CD14-positive monocyte (primary cell): ENCODE measurements around the gene SLCO1B1. TPM values are rescaled to one million over a fixed set of nuclear protein-coding genes. Genes with fewer than 3 reads are reported as not detected.

ENCODE experiments used
- DNase-seq, 3 donors: peaks; one replicate each; pipeline ENCODE4 v3.0.0-alpha.2; 2011 to 2022
- H2AFZ ChIP-seq: 2 replicates; pipeline ENCODE4 v1.6.0; 2012; ENCODE audit warnings: mild to moderate bottlenecking, low read depth, low read length, inconsistent platforms; ENCODE audit not compliant: insufficient read depth, poor library complexity, severe bottlenecking
- H3K27ac ChIP-seq, 2 donors: 1 replicate in 1 of 2; 2 replicates in 1 of 2; pipeline ENCODE4 v1.5.1; 2012 to 2013; ENCODE audit warnings: low read length in 2 of 2, control low read depth in 1 of 2, inconsistent platforms in 1 of 2, low read depth in 1 of 2, mild to moderate bottlenecking in 1 of 2
- H3K27me3 ChIP-seq, 2 donors: one replicate each; pipeline versions ENCODE4 v1.6.0 to v1.6.1; 2011 to 2013; ENCODE audit warnings: low read length in 2 of 2; ENCODE audit not compliant: control insufficient read depth in 2 of 2, insufficient read depth in 2 of 2
- H3K36me3 ChIP-seq, 2 donors: replicated peaks in 1 of 2; 1 replicate in 1 of 2; 2 replicates in 1 of 2; pipeline versions ENCODE4 v1.5.1 to v1.6.1; 2012 to 2013; ENCODE audit warnings: low read length in 2 of 2, control low read depth in 1 of 2, inconsistent platforms in 1 of 2, mild to moderate bottlenecking in 1 of 2; ENCODE audit not compliant: insufficient read depth in 2 of 2, control insufficient read depth in 1 of 2
- H3K4me1 ChIP-seq, 2 donors: 1 replicate in 1 of 2; 2 replicates in 1 of 2; pipeline versions ENCODE4 v1.5.1 to v1.6.1; 2012 to 2013; ENCODE audit warnings: low read length in 2 of 2, control low read depth in 1 of 2, inconsistent platforms in 1 of 2, mild to moderate bottlenecking in 1 of 2, moderate library complexity in 1 of 2; ENCODE audit not compliant: insufficient read depth in 2 of 2, control insufficient read depth in 1 of 2
- H3K4me2 ChIP-seq: replicated peaks from 2 replicates; pipeline ENCODE3; 2012; ENCODE audit warnings: low read length, moderate library complexity, mild to moderate bottlenecking; ENCODE audit not compliant: poor library complexity, severe bottlenecking; ENCODE audit errors: extremely low read depth
- H3K4me3 ChIP-seq, 3 experiments: fragments of 200-600 bp in 1 of 3; sonication (generic) in 1 of 3; replicated peaks in 1 of 3; 1 replicate in 2 of 3; 2 replicates in 1 of 3; pipeline ENCODE4 v1.5.1; 2011 to 2013; ENCODE audit warnings: low read length in 3 of 3, mild to moderate bottlenecking in 3 of 3, control low read depth in 2 of 3, low read depth in 2 of 3, inconsistent platforms in 1 of 3, moderate library complexity in 1 of 3
- H3K79me2 ChIP-seq: 2 replicates; pipeline ENCODE4 v1.6.0; 2012; ENCODE audit warnings: mild to moderate bottlenecking, control low read depth, inconsistent platforms, low read length, moderate library complexity; ENCODE audit not compliant: insufficient read depth
- H3K9ac ChIP-seq: 2 replicates; pipeline ENCODE4 v1.6.0; 2017; ENCODE audit warnings: low read length, mild to moderate bottlenecking; ENCODE audit not compliant: insufficient read depth, poor library complexity, severe bottlenecking
- H3K9me3 ChIP-seq, 2 donors: replicated peaks in 1 of 2; 1 replicate in 1 of 2; 2 replicates in 1 of 2; pipeline versions ENCODE4 v1.5.1 to v1.6.1; 2012 to 2013; ENCODE audit warnings: low read length in 2 of 2, control low read depth in 1 of 2; ENCODE audit not compliant: control insufficient read depth in 1 of 2, insufficient read depth in 1 of 2
- H4K20me1 ChIP-seq: 2 replicates; pipeline ENCODE4 v1.6.0; 2012; ENCODE audit warnings: mild to moderate bottlenecking, low read length, control low read depth, moderate library complexity; ENCODE audit not compliant: insufficient read depth
- H3K27ac Mint-ChIP-seq, 7 donors: one replicate each; pipeline ENCODE4 v1.8.0; 2020; ENCODE audit warnings: mild to moderate bottlenecking in 7 of 7, mixed read lengths in 7 of 7, moderate library complexity in 6 of 7, inconsistent platforms in 2 of 7
- H3K27me3 Mint-ChIP-seq, 3 donors: one replicate each; pipeline ENCODE4 v1.8.0; 2021 to 2022; ENCODE audit warnings: low read depth in 3 of 3, mild to moderate bottlenecking in 3 of 3, mixed read lengths in 3 of 3, moderate library complexity in 3 of 3, inconsistent platforms in 1 of 3
- H3K36me3 Mint-ChIP-seq, 2 donors: one replicate each; pipeline ENCODE4 v1.8.0; 2020; ENCODE audit warnings: mixed read lengths in 2 of 2, inconsistent platforms in 1 of 2, mild to moderate bottlenecking in 1 of 2
- H3K4me1 Mint-ChIP-seq: one replicate; pipeline ENCODE4 v1.8.0; 2020; ENCODE audit warnings: mild to moderate bottlenecking, mixed read lengths
- H3K4me3 Mint-ChIP-seq, 2 donors: one replicate each; pipeline ENCODE4 v1.8.0; 2020; ENCODE audit warnings: mild to moderate bottlenecking in 2 of 2, mixed read lengths in 2 of 2, moderate library complexity in 1 of 2
- H3K9me3 Mint-ChIP-seq, 7 donors: one replicate each; pipeline ENCODE4 v1.8.0; 2020 to 2022; ENCODE audit warnings: mixed read lengths in 7 of 7, mild to moderate bottlenecking in 6 of 7, moderate library complexity in 6 of 7, inconsistent platforms in 2 of 7
- WGBS: methylation state at CpG from one replicate; pipeline ENCODE4 v1.1.5; 2013; ENCODE audit warnings: missing lambda C conversion rate; ENCODE audit not compliant: insufficient coverage; 5-methylcytosine and 5-hydroxymethylcytosine counted together
- intact Hi-C, 2 donors: fragments of 100-400 bp; cut with micrococcal nuclease; formaldehyde crosslinking; loops; one replicate each; pipeline versions ENCODE4 v1.15.0 to v1.15.1; 2023
- polyA plus RNA-seq, 3 donors: library from polyadenylated mRNA; depleted of rRNA in 1 of 3; unstranded in 2 of 3; stranded (reverse) in 1 of 3; fragments of 300-500 nt in 2 of 3; fragments of >200 nt in 1 of 3; fragmentation: Illumina TruSeq in 2 of 3; gene quantifications; 1 replicate in 2 of 3; 2 replicates in 1 of 3; pipeline ENCODE4 v1.2.3, GENCODE V29; 2012 to 2021
- TF ChIP-seq, protein P1 (sequence below): fragments of 200-600 bp; IDR thresholded peaks from one replicate; pipeline ENCODE4 v1.8.0; 2022; ENCODE audit warnings: antibody characterized with exemption, mild to moderate bottlenecking

SLCO1B1 gene
- polyA plus RNA-seq, 3 donors = not detected

DNA sequence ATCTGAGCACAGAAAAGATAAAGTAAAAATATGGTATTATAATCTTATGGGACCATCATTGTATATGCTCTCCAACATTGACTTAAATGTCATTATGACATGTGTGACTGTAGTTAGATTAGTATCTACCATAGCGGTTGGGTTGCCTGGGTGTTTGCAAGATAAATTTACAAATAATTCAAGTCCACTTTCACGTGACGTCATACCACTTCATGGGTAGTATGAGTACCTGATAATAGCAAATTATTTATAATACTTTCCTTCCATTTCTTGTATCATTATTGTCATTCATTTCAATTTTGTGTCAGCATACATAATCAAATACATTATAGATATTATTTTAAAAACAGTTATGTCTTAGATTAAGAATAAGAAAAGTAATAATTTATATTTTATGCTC, 20.2 kb downstream of the SLCO1B1 start:
- Mint-ChIP-seq H3K27me3 (peaks cover 0 to 1% (median 0%) of the 10 kb centered on the region in 3 donors), H3K9me3 (peaks cover 0 to 11% (median 2%) of the 10 kb centered on the region in 7 donors), H3K36me3 (no peaks in the 10 kb centered on the region), H3K4me3 (no peak overlapping the region), H3K27ac (no peak overlapping the region), H3K4me1 (no peaks in the 10 kb centered on the region)
- WGBS = no CpG with 5 or more reads among the region's 3 CpGs
- Histone ChIP-seq H3K79me2 (no peaks in the 10 kb centered on the region), H3K36me3 (no peaks in the 10 kb centered on the region), H4K20me1 (no peaks in the 10 kb centered on the region), H3K27ac (no peak overlapping the region), H3K9ac (no peak overlapping the region), H3K4me3 (no peak overlapping the region), H3K9me3 (peaks cover 0 to 12% of the 10 kb centered on the region in 2 donors), H2AFZ (no peak overlapping the region), H3K4me1 (no peaks in the 10 kb centered on the region), H3K27me3 (no peaks in the 10 kb centered on the region), H3K4me2 (no peak overlapping the region)
- intact Hi-C loops = no loop called here
- DNase-seq = no peak
- TF ChIP-seq, protein P1, sequence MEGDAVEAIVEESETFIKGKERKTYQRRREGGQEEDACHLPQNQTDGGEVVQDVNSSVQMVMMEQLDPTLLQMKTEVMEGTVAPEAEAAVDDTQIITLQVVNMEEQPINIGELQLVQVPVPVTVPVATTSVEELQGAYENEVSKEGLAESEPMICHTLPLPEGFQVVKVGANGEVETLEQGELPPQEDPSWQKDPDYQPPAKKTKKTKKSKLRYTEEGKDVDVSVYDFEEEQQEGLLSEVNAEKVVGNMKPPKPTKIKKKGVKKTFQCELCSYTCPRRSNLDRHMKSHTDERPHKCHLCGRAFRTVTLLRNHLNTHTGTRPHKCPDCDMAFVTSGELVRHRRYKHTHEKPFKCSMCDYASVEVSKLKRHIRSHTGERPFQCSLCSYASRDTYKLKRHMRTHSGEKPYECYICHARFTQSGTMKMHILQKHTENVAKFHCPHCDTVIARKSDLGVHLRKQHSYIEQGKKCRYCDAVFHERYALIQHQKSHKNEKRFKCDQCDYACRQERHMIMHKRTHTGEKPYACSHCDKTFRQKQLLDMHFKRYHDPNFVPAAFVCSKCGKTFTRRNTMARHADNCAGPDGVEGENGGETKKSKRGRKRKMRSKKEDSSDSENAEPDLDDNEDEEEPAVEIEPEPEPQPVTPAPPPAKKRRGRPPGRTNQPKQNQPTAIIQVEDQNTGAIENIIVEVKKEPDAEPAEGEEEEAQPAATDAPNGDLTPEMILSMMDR = no peak

DNA sequence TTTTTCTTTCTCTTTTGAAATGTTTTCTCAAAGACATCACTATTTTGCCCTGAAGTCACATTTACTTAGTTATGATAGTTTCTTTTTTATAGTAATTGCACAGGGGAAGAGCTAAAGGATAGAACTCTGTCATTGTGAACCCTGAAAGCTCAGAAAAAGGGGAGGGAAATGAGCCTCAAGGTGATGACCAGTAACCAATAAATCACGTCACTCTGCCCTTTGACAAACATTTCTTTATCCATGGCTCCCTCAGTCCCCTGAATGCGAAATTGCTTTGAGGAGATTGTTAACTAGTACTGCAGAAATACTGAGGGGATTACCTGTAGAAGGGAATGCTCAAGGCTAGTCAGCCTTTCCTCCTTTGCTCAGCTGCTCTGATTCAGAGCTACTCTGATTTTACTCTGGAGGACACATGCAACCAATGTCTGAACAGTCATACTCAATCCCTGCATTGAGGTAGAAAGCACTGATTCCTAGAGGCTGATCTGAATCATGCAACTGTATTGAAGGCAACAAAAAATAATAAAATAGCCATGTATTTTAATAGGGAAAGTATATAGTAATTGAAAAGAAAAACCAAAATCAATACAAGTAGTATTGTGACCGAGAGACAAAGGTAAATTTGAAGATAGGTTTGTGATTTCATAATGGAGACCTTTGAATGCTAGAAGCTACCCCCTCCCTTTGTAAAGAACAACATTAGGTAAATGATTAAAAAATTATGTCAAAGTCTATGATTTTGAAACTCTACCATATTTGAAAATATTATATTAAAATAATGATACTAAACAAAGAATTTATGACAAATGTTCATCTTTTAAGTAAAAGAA, 24.7 kb downstream of the SLCO1B1 start:
- Mint-ChIP-seq H3K4me1 (no peaks in the 10 kb centered on the region), H3K27me3 (peaks cover 0 to 2% (median 0%) of the 10 kb centered on the region in 3 donors), H3K9me3 (peaks cover 0 to 4% (median 0%) of the 10 kb centered on the region in 7 donors), H3K4me3 (no peak overlapping the region), H3K27ac (no peak overlapping the region), H3K36me3 (no peaks in the 10 kb centered on the region)
- Histone ChIP-seq H3K4me1 (no peaks in the 10 kb centered on the region), H3K9ac (no peak overlapping the region), H3K79me2 (no peaks in the 10 kb centered on the region), H2AFZ (no peak overlapping the region), H3K36me3 (no peaks in the 10 kb centered on the region), H3K9me3 (no peaks in the 10 kb centered on the region), H3K27ac (no peak overlapping the region), H3K4me3 (no peak overlapping the region), H3K4me2 (no peak overlapping the region), H4K20me1 (no peaks in the 10 kb centered on the region), H3K27me3 (no peaks in the 10 kb centered on the region)
- TF ChIP-seq, protein P1 = no peak
- no CpG with 5 or more reads among the region's 3 CpGs for WGBS
- no peak for DNase-seq
- intact Hi-C loops = no loop called here
